A549 (cell line): ENCODE results near the gene TRPV4. TPM values are rescaled to one million over a fixed set of nuclear protein-coding genes. Genes with fewer than 3 reads are reported as not detected.

Source experiments
- ATAC-seq, 2 experiments: fragments of 200-7000 bp in 1 of 2; fragments of >200 bp in 1 of 2; cut with Nextera tagmentation in 1 of 2; cut with Tn5 transposase in 1 of 2; 3 replicates each; pipeline versions ENCODE4 v1.8.0 to v1.9.1; 2018 to 2020; ENCODE audit warnings: mild to moderate bottlenecking in 1 of 2, moderate library complexity in 1 of 2
- CTCF ChIA-PET: fragments of 300-600 bp; sonication (Branson Sonifier 250); formaldehyde crosslinking; extraction: SDS; loops from one replicate; lab custom pipeline; 2021; ENCODE audit warnings: antibody characterized with exemption, inconsistent platforms; lab: Yijun Ruan, JAX
- POLR2A ChIA-PET: fragments of 350-600 bp; formaldehyde crosslinking; extraction: SDS; loops from one replicate; lab custom pipeline; 2021; ENCODE audit warnings: antibody characterized with exemption, inconsistent platforms; lab: Yijun Ruan, JAX
- DNase-seq, 2 experiments: peaks; one replicate each; pipeline versions ENCODE4 v3.0.0 to v3.0.0-alpha.2; 2011 to 2016; ENCODE audit warnings: low read depth in 1 of 2, low spot score in 1 of 2
- FAIRE-seq: peaks from 2 replicates; lab custom pipeline; 2011; peaks lifted over from hg19 to GRCh38; lab: Jason Lieb, UNC
- H3K27ac ChIP-seq, 2 experiments: fragments of >200 bp; sonication (Bioruptor Twin); formaldehyde crosslinking; 3 replicates each; pipeline ENCODE4 v1.5.1; 2016 to 2017
- H3K4me1 ChIP-seq: fragments of >200 bp; sonication (Bioruptor Twin); formaldehyde crosslinking; 3 replicates; pipeline ENCODE4 v1.6.1; 2016
- H3K4me2 ChIP-seq: fragments of >200 bp; sonication (Bioruptor Twin); formaldehyde crosslinking; 3 replicates; pipeline ENCODE4 v1.6.1; 2016
- H3K4me3 ChIP-seq: fragments of >200 bp; sonication (Bioruptor Twin); formaldehyde crosslinking; 3 replicates; pipeline ENCODE4 v1.5.1; 2016
- H3K9me3 ChIP-seq: fragments of >200 bp; sonication (Bioruptor Twin); formaldehyde crosslinking; 3 replicates; pipeline ENCODE4 v1.6.1; 2016
- EHF ChIP-seq: fragments of 250-450 bp; sonication (Bioruptor Pico); IDR thresholded peaks from 2 replicates; pipeline ENCODE4 v1.5.0; 2020; ENCODE audit warnings: mild to moderate bottlenecking
- EHMT2 ChIP-seq: fragments of 200-600 bp; sonication (generic); IDR thresholded peaks from 2 replicates; pipeline ENCODE4 v1.6.1; 2016; ENCODE audit warnings: antibody characterized with exemption, low read depth, mild to moderate bottlenecking, moderate library complexity
- GATA3 ChIP-seq: IDR thresholded peaks from 2 replicates; pipeline ENCODE4 v1.6.1; 2012; ENCODE audit warnings: borderline replicate concordance
- HDAC2 ChIP-seq: fragments of 200-600 bp; sonication (generic); IDR thresholded peaks from 2 replicates; pipeline ENCODE4 v1.6.1; 2016
- HMGXB4 ChIP-seq: fragments of 250-450 bp; sonication (Bioruptor Pico); IDR thresholded peaks from 2 replicates; pipeline ENCODE4 v1.5.0; 2021; ENCODE audit warnings: mild to moderate bottlenecking, moderate library complexity, borderline replicate concordance
- KDM1A ChIP-seq: fragments of 200-600 bp; sonication (generic); IDR thresholded peaks from 2 replicates; pipeline ENCODE4 v1.6.1; 2016; ENCODE audit warnings: low read depth, mild to moderate bottlenecking
- MAFK ChIP-seq: fragments of 450-650 bp; IDR thresholded peaks from 2 replicates; pipeline ENCODE4 v1.6.1; 2014; ENCODE audit not compliant: partially characterized antibody
- MAZ ChIP-seq: fragments of 150-350 bp; IDR thresholded peaks from 2 replicates; pipeline ENCODE4 v1.6.1; 2014; ENCODE audit warnings: antibody characterized with exemption, low read depth, low read length, borderline replicate concordance
- MYC ChIP-seq: IDR thresholded peaks from 2 replicates; pipeline ENCODE4 v1.6.1; 2012; ENCODE audit warnings: mild to moderate bottlenecking, inconsistent platforms, low read length, improper control_type of control experiment, borderline replicate concordance
- NPAS2 ChIP-seq: fragments of 250-450 bp; sonication (Bioruptor Pico); IDR thresholded peaks from 2 replicates; pipeline ENCODE4 v1.8.0; 2022; ENCODE audit warnings: mild to moderate bottlenecking, moderate library complexity, borderline replicate concordance
- NR3C1 ChIP-seq: fragments of >200 bp; sonication (Bioruptor Twin); formaldehyde crosslinking; IDR thresholded peaks from 3 replicates; pipeline ENCODE4 v1.6.1; 2017
- PBX3 ChIP-seq: IDR thresholded peaks from 2 replicates; pipeline ENCODE4 v1.6.1; 2012
- PHF8 ChIP-seq: fragments of 200-600 bp; sonication (generic); IDR thresholded peaks from 2 replicates; pipeline ENCODE4 v1.6.1; 2016; ENCODE audit warnings: low read depth, mild to moderate bottlenecking, antibody characterized with exemption, moderate library complexity, borderline replicate concordance
- POLR2A ChIP-seq: IDR thresholded peaks from 2 replicates; pipeline ENCODE4 v1.6.1; 2012; ENCODE audit warnings: mild to moderate bottlenecking, low read length
- POLR2AphosphoS2 ChIP-seq: conservative IDR thresholded peaks from 2 replicates; pipeline ENCODE4 v1.6.1; 2012; ENCODE audit warnings: low read length, improper control_type of control experiment, inconsistent platforms
- RAD21 ChIP-seq, 2 experiments: fragments of >200 bp in 1 of 2; sonication (Bioruptor Twin) in 1 of 2; formaldehyde crosslinking in 1 of 2; IDR thresholded peaks in 1 of 2; conservative IDR thresholded peaks in 1 of 2; 2 replicates in 1 of 2; 3 replicates in 1 of 2; pipeline ENCODE4 v1.6.1; 2012 to 2018; ENCODE audit warnings: inconsistent platforms in 1 of 2
- RCOR1 ChIP-seq: fragments of 150-350 bp; IDR thresholded peaks from 2 replicates; pipeline ENCODE4 v1.6.1; 2014; ENCODE audit warnings: antibody characterized with exemption, low read length, low read depth
- RNF2 ChIP-seq: fragments of 200-600 bp; sonication (generic); IDR thresholded peaks from 2 replicates; pipeline ENCODE4 v1.6.1; 2016; ENCODE audit warnings: low read depth, mild to moderate bottlenecking, antibody characterized with exemption, moderate library complexity, borderline replicate concordance
- SMC3 ChIP-seq: fragments of >200 bp; sonication (Bioruptor Twin); formaldehyde crosslinking; IDR thresholded peaks from 3 replicates; pipeline ENCODE4 v1.6.1; 2018; ENCODE audit warnings: inconsistent platforms
- USF2 ChIP-seq: fragments of 450-650 bp; IDR thresholded peaks from 2 replicates; pipeline ENCODE4 v1.6.1; 2014; ENCODE audit warnings: antibody characterized with exemption
- WGBS: methylation state at CpG from one replicate; pipeline ENCODE4 v1.1.6; 2017; ENCODE audit errors: missing lambda C conversion rate; 5-methylcytosine and 5-hydroxymethylcytosine counted together
- polyA plus RNA-seq, 4 experiments: library from polyadenylated mRNA; depleted of rRNA in 3 of 4; stranded (reverse); fragments of >200 nt; fragmentation: RNase III in 1 of 4; extraction: RNeasy Plus Mini Kit Qiagen cat#74134 plus additional on column Dnase treatment in 1 of 4; gene quantifications; 2 replicates in 3 of 4; 3 replicates in 1 of 4; pipeline ENCODE4 v1.2.3, GENCODE V29; 2011 to 2017
- TF ChIP-seq, protein P1 (sequence below): fragments of >200 bp; sonication (Bioruptor Twin); formaldehyde crosslinking; IDR thresholded peaks from 2 replicates; pipeline ENCODE4 v1.6.1; 2016

Gene TRPV4
- polyA plus RNA-seq, 2 of the 4 experiments (the other 2 are of a cell fraction) = 0.15 to 0.37 TPM

GRCh38 chr12:109815757-109816617 is 17.2 kb downstream of the TRPV4 start:
- CTCF ChIA-PET = interaction anchor here (1.3 to 7.3 kb wide), 6 partner anchors 10 to 37 kb away, joined by 3 to 85 read pairs (median 6); partner anchors contain the start of gene TRPV4
- POLR2A ChIA-PET = no interaction called here
- WGBS = 58% methylated on average over 10 of the region's 10 CpGs

DNA sequence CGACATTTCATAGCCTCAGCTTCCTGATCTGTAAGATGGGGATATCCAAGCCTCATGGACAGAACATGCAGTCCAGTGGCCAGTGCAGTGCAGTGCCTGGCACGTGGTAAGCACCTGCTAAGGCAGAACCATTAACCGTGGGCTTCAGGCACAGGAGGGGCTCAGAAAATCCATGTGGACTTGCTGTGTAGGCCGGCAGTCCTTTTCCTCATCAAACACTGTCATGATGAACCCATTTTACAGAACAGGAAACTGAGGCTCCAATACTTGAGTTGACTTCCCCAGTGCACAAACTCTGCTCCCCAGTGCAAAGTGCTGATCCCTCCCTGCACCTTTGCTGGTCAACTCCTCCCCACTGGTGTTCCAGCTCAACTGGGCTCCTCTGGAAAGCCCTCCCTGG is 18.0 kb downstream of the TRPV4 start:
- FAIRE-seq = no peak
- 62% methylated on average over 4 of the region's 4 CpGs for WGBS
- H3K4me2 ChIP-seq = no peak overlapping the region

More at GRCh38 chr12:109815757-109816617, 17.2 kb downstream of the TRPV4 start:
- Histone ChIP-seq H3K4me1 (peaks cover 11% of the 10 kb centered on the region), H3K27ac (no peak overlapping the region)
- TF ChIP-seq HDAC2 (0 out of 2 replicates have a peak, but pooled peaks have one; percentile 30), USF2 (no peak), KDM1A (peak; percentile 68)
- TF ChIP-seq, all 56 proteins: peak for 2
- H3K4me3 ChIP-seq = no peak overlapping the region
- ATAC-seq (peak in 1 of 2 experiments; percentile 34; a peak in 3 of 6 replicates), DNase-seq (peak in 1 of 2 experiments; percentile 65), FAIRE-seq (no peak)
- H3K4me2 ChIP-seq = no peak overlapping the region
- no peaks in the 10 kb centered on the region for H3K9me3 ChIP-seq

DNA sequence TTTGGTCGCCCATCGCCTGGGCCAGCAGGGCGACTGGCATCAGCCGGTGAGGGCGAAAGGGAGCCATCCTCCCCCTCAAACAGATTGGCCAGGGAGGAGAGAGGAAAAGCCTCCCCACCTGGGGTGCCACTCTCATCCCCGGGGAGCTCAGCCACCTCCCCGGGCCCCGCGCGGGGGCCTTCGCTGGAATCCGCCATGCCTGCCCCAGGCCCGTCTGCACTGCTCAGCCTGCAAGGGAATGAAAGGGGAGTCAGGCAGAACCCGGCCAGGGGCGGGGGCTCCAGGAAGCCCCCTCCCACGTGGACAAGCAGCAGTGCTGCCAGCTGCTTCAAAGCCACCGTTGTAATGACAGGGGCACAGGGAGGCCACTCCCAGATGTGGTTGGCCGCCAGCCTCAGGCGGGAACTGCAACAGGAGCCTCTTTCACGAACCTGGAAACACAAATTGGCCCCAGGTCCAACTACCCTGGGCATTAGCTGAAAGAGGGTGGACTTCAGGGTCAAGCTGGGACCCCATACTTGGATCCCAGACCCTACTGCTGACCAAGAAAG is 18.5 kb downstream of the TRPV4 start:
- 72% methylated on average over 16 of the region's 20 CpGs for WGBS

More for the DNA sequence above, 18.0 kb downstream of the TRPV4 start:
- no peaks in the 10 kb centered on the region for H3K9me3 ChIP-seq
- no peak overlapping the region for H3K4me3 ChIP-seq
- H3K4me1 ChIP-seq = peaks cover 11% of the 10 kb centered on the region
- TF ChIP-seq SMC3 (no peak), NPAS2 (CRISPR knock-in tag) (no peak), MAZ (no peak), MYC (no peak), POLR2A (no peak), NR3C1 (no peak), EHF (no peak), RNF2 (no peak), HMGXB4 (CRISPR knock-in tag) (no peak), PHF8 (no peak), PBX3 (no peak), EHMT2 (no peak), POLR2AphosphoS2 (no peak), GATA3 (no peak), MAFK (no peak), RCOR1 (no peak)
- TF ChIP-seq, protein P1, sequence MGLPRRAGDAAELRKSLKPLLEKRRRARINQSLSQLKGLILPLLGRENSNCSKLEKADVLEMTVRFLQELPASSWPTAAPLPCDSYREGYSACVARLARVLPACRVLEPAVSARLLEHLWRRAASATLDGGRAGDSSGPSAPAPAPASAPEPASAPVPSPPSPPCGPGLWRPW = no peak
- TF ChIP-seq, all 56 proteins: peak for 0
- ChIA-PET CTCF (interaction anchor here (1.1 to 7.3 kb wide), 7 partner anchors 10 to 38 kb away, joined by 3 to 85 read pairs (median 6); partner anchors contain the start of gene TRPV4), POLR2A (no interaction called here)
- ATAC-seq (no peak), DNase-seq (no peak)
- no peak overlapping the region for H3K27ac ChIP-seq

More for the DNA sequence above, 18.5 kb downstream of the TRPV4 start:
- no peak for TF ChIP-seq RCOR1
- TF ChIP-seq RAD21 (conservative IDR thresholded peaks at IDR 0.05 in 1 of 2, IDR thresholded peaks at IDR 0.05 in 1 of 2) = no peak
- no peak for TF ChIP-seq PBX3
- TF ChIP-seq, protein P1 = no peak
- no peak for TF ChIP-seq RNF2
- no peak for ATAC-seq
- ChIA-PET POLR2A (no interaction called here), CTCF (interaction anchor here (1.1 to 7.3 kb wide), 6 partner anchors 9 to 39 kb away, joined by 3 to 85 read pairs (median 6); no protein-coding TSS in a partner anchor)
- Histone ChIP-seq H3K4me1 (peaks cover 11% of the 10 kb centered on the region), H3K4me2 (no peak overlapping the region), H3K4me3 (no peak overlapping the region), H3K9me3 (no peaks in the 10 kb centered on the region), H3K27ac (no peak overlapping the region)
- FAIRE-seq = no peak
- DNase-seq = no peak
